ENCODE data around the gene FOXO1. TPM values are rescaled to one million over a fixed set of nuclear protein-coding genes. Genes with fewer than 3 reads are reported as not detected.

Gene FOXO1
- total RNA-seq, 1 donor from 2014 or later: 19.9 TPM

GRCh38 chr13:40570930-40571329 lies 95.5 kb downstream of the FOXO1 start:
- intact Hi-C loops (cut with DNase I): no loop called here
- H3K4me1 ChIP-seq: peaks cover 31% of the 10 kb centered on the region
- H3K27me3 ChIP-seq (ENCODE audit: low read depth): no peaks in the 10 kb centered on the region
- TF ChIP-seq CTCF (IDR thresholded peaks at IDR 0.05): no peak
- ATAC-seq (no peak), DNase-seq (no peak)
- H3K9me3 ChIP-seq: no peaks in the 10 kb centered on the region
- no peak overlapping the region for H3K27ac ChIP-seq
- no peak overlapping the region for H3K4me3 ChIP-seq
- no peaks in the 10 kb centered on the region for H3K36me3 ChIP-seq

GRCh38 chr13:40569024-40569350 lies 97.5 kb downstream of the FOXO1 start:
- Histone ChIP-seq H3K36me3 (no peaks in the 10 kb centered on the region), H3K4me1 (peaks cover 46% of the 10 kb centered on the region), H3K9me3 (no peaks in the 10 kb centered on the region), H3K27ac (no peak overlapping the region), H3K4me3 (no peak overlapping the region), H3K27me3 (ENCODE audit: low read depth) (no peaks in the 10 kb centered on the region)
- intact Hi-C loops (cut with DNase I): no loop called here
- ATAC-seq (no peak), DNase-seq (no peak)
- no peak for TF ChIP-seq CTCF (IDR thresholded peaks at IDR 0.05)

GRCh38 chr13:40568246-40569023 lies 98.0 kb downstream of the FOXO1 start:
- intact Hi-C loops (cut with DNase I): no loop called here
- H3K4me1 ChIP-seq: peaks cover 51% of the 10 kb centered on the region
- TF ChIP-seq CTCF (IDR thresholded peaks at IDR 0.05): no peak
- no peaks in the 10 kb centered on the region for H3K9me3 ChIP-seq
- no peaks in the 10 kb centered on the region for H3K27me3 ChIP-seq (ENCODE audit: low read depth)
- DNase-seq (no peak), ATAC-seq (no peak)
- H3K4me3 ChIP-seq: no peak overlapping the region
- no peak overlapping the region for H3K27ac ChIP-seq
- no peaks in the 10 kb centered on the region for H3K36me3 ChIP-seq

GRCh38 chr13:40566811-40567210 lies 99.6 kb downstream of the FOXO1 start:
- DNase-seq (no peak), ATAC-seq (no peak)
- Histone ChIP-seq H3K36me3 (no peaks in the 10 kb centered on the region), H3K27ac (no peak overlapping the region), H3K9me3 (no peaks in the 10 kb centered on the region), H3K4me1 (peaks cover 68% of the 10 kb centered on the region), H3K27me3 (ENCODE audit: low read depth) (no peaks in the 10 kb centered on the region), H3K4me3 (no peak overlapping the region)
- intact Hi-C loops (cut with DNase I): no loop called here
- no peak for TF ChIP-seq CTCF (IDR thresholded peaks at IDR 0.05)

DNA sequence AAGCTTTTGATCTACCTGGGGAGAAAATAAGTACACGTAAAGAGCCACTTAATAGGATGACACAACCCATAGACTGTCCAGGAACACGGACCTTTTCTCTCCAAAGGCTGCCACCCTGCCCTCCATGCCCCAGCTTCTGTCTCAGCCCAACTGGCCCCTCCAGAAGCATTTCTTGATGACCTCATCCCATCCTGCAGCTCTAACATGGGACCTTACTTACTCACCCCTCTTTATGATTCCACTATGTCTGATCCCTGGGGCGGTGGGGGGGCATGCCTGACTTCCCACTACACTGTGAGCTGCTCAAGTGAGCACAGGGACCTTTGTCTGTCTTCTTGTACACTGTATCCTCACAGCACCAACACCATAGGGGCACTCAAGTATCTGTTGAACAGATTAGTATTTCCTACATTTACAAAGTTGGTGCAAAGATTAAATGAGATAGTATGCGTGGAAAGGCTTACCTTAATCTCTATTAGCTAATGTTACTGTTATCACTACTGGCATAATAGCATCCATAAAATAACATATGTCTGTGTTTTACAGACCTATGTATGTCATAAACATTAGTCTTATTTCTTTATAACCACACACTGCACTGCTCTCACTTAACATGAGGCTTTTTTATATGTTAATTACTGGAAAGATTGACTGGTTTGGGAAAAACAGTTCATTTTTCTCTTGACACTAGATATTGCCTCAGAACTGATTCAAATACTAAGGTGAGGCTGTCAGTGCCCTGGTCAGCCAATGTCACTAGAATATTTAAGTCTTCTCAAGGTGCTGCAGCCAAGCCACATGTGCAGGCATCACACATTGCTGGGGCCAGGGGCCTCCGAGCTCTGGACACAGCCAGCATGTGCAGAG lies 100.9 kb downstream of the FOXO1 start:
- Histone ChIP-seq H3K27me3 (ENCODE audit: low read depth) (no peaks in the 10 kb centered on the region), H3K4me1 (peaks cover 71% of the 10 kb centered on the region), H3K36me3 (no peaks in the 10 kb centered on the region), H3K27ac (no peak overlapping the region), H3K4me3 (no peak overlapping the region), H3K9me3 (no peaks in the 10 kb centered on the region)
- no peak for ATAC-seq
- intact Hi-C loops (cut with DNase I): no loop called here
- DNase-seq: no peak
- no peak for TF ChIP-seq CTCF (IDR thresholded peaks at IDR 0.05)
